GM12892 (cell line): ENCODE measurements around the gene SERPINB2.

Experiments
- POLR2A ChIP-seq: IDR thresholded peaks from 2 replicates; pipeline ENCODE4 v1.6.1; 2011; ENCODE audit warnings: low read depth, low read length, control low read depth
- POLR2AphosphoS5 ChIP-seq: IDR thresholded peaks from 2 replicates; pipeline ENCODE4 v1.6.1; 2011; ENCODE audit warnings: low read depth, low read length, control low read depth
- TAF1 ChIP-seq: IDR thresholded peaks from 2 replicates; pipeline ENCODE4 v1.6.1; 2011; ENCODE audit warnings: low read depth, mild to moderate bottlenecking, control low read depth, low read length, borderline replicate concordance

DNA sequence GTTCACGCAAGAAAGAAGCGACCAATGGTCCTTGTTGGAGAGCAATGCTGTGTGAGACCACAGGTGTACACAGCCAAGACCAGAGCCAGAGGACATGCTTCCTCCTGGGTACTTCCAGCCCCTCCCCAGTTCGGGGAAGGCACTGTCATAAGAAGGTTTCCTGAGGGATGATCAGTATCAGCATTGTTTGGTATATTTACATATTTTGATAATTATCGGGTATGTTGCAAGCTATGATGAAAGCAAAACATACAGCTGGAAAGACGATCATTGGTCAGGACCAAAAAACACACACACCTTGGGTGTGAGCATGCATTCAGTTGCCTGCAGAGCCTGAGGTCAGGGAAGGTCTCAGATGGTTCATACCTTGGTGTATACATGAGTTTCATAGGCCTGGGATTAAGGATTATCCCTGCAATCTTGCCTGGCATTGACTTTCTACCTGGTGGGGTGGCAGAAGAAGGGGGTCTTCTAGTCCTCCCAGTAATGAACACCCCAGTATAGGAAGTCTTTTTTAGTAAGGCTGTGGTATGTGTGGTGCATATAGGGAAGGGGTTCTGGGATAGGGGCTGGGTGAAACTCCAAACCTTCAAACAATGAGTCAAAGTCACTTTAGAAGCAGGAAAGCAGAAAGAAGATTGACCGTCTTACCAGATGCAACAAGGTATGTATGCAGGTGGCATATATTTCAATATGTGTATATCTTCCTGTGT is 2.9 kb downstream of the SERPINB2 start:
- TF ChIP-seq POLR2A (no peak), POLR2AphosphoS5 (no peak), TAF1 (no peak)
